ENCODE data around the gene LIPG. TPM values are rescaled to one million over a fixed set of nuclear protein-coding genes. Genes with fewer than 3 reads are reported as not detected.

LIPG gene
- total and polyA plus RNA-seq, 9 of the 15 experiments (the other 6 are each of a cell fraction or from before 2014, with no cell fraction given) = 0.76 to 1.8 (median 1.3) TPM

- TF ChIP-seq ZNF609 (CRISPR knock-in tag; IDR thresholded peaks at IDR 0.05; ENCODE audit: borderline replicate concordance) (no peak), KAT8 (IDR thresholded peaks at IDR 0.05; ENCODE audit: low read depth) (no peak), U2AF1 (optimal IDR thresholded peaks at IDR 0.05; ENCODE audit: low read depth, low read length) (no peak), COPS2 (conservative IDR thresholded peaks at IDR 0.05) (no peak), KDM4B (IDR thresholded peaks at IDR 0.05; ENCODE audit: borderline replicate concordance in 2 of 2, low read depth in 1 of 2) (no peak), IRF9 (tag; IDR thresholded peaks at IDR 0.05) (no peak), ZBTB9 (CRISPR knock-in tag; IDR thresholded peaks at IDR 0.05) (no peak), HMGN3 (IDR thresholded peaks at IDR 0.05; ENCODE audit: borderline replicate concordance, extremely low read depth, insufficient read length, low read depth, low read length) (no peak), ZFPM2 (CRISPR knock-in tag; IDR thresholded peaks at IDR 0.05) (no peak), RNF2 (IDR thresholded peaks at IDR 0.05) (no peak), NR2C2 (CRISPR knock-in tag; IDR thresholded peaks at IDR 0.05) (no peak), NR2C2 (tag; IDR thresholded peaks at IDR 0.05) (no peak), TEAD4 (IDR thresholded peaks at IDR 0.05; ENCODE audit: low read length) (no peak), TEAD4 (CRISPR knock-in tag; IDR thresholded peaks at IDR 0.05; ENCODE audit: borderline replicate concordance) (no peak)
These were observed 59.4 kb downstream of the LIPG start (continued) for GRCh38 chr18:49621301-49621700.

All from K562 (cell line).